ENCODE measurements around the gene CCR7.

Gene CCR7

GRCh38 chr17:40556198-40556661 is 9.0 kb downstream of the CCR7 start:
- Histone ChIP-seq H3K36me3 (replicated peaks; ENCODE audit: insufficient read depth, low read length) (no peaks in the 10 kb centered on the region), H3K27ac (ENCODE audit: low read length) (no peak overlapping the region), H4K20me1 (ENCODE audit: insufficient read depth, low read length) (no peaks in the 10 kb centered on the region), H3K4me2 (ENCODE audit: low read depth, low read length) (no peak overlapping the region), H3K9ac (ENCODE audit: low read length) (no peak overlapping the region), H3K9me3 (replicated peaks; ENCODE audit: insufficient read depth, low read length) (no peaks in the 10 kb centered on the region), H3K4me3 (ENCODE audit: low read length) (no peak overlapping the region), H3K9me2 (replicated peaks; ENCODE audit: insufficient read depth, low read length) (no peaks in the 10 kb centered on the region), H3K79me2 (ENCODE audit: low read length) (no peaks in the 10 kb centered on the region), H2AFZ (ENCODE audit: low read length) (no peak overlapping the region), H3K4me1 (ENCODE audit: low read length) (peaks cover 19% of the 10 kb centered on the region), H3K27me3 (replicated peaks; ENCODE audit: insufficient read depth, low read length) (peaks cover 36% of the 10 kb centered on the region), H3F3A (ENCODE audit: insufficient read depth, low read length) (peaks cover 10% of the 10 kb centered on the region)
- no peak for DNase-seq
- TF ChIP-seq EZH2 (optimal IDR thresholded peaks at IDR 0.05; ENCODE audit: low read depth, low read length) (no peak), CTCF (IDR thresholded peaks at IDR 0.05; ENCODE audit: low read length) (no peak), EZH2phosphoT487 (IDR thresholded peaks at IDR 0.05; ENCODE audit: low read length) (no peak)

GRCh38 chr17:40555296-40556190 is 9.7 kb downstream of the CCR7 start:
- no peak overlapping the region for H3K4me3 ChIP-seq (ENCODE audit: low read length)
- no peak overlapping the region for H3K4me2 ChIP-seq (ENCODE audit: low read depth, low read length)
- no peaks in the 10 kb centered on the region for H3K79me2 ChIP-seq (ENCODE audit: low read length)
- H2AFZ ChIP-seq (ENCODE audit: low read length): no peak overlapping the region
- no peak overlapping the region for H3K27ac ChIP-seq (ENCODE audit: low read length)
- H3K9me2 ChIP-seq (replicated peaks; ENCODE audit: insufficient read depth, low read length): no peaks in the 10 kb centered on the region
- H3K9ac ChIP-seq (ENCODE audit: low read length): no peak overlapping the region
- peaks cover 36% of the 10 kb centered on the region for H3K27me3 ChIP-seq (replicated peaks; ENCODE audit: insufficient read depth, low read length)
- no peaks in the 10 kb centered on the region for H3K36me3 ChIP-seq (replicated peaks; ENCODE audit: insufficient read depth, low read length)
- peaks cover 14% of the 10 kb centered on the region for H3K4me1 ChIP-seq (ENCODE audit: low read length)
- H4K20me1 ChIP-seq (ENCODE audit: insufficient read depth, low read length): no peaks in the 10 kb centered on the region
- no peaks in the 10 kb centered on the region for H3K9me3 ChIP-seq (replicated peaks; ENCODE audit: insufficient read depth, low read length)
- peaks cover 3% of the 10 kb centered on the region for H3F3A ChIP-seq (ENCODE audit: insufficient read depth, low read length)
- no peak for TF ChIP-seq EZH2phosphoT487 (IDR thresholded peaks at IDR 0.05; ENCODE audit: low read length)
- TF ChIP-seq EZH2 (optimal IDR thresholded peaks at IDR 0.05; ENCODE audit: low read depth, low read length): no peak
- TF ChIP-seq CTCF (IDR thresholded peaks at IDR 0.05; ENCODE audit: low read length): no peak
- no peak for DNase-seq

DNA sequence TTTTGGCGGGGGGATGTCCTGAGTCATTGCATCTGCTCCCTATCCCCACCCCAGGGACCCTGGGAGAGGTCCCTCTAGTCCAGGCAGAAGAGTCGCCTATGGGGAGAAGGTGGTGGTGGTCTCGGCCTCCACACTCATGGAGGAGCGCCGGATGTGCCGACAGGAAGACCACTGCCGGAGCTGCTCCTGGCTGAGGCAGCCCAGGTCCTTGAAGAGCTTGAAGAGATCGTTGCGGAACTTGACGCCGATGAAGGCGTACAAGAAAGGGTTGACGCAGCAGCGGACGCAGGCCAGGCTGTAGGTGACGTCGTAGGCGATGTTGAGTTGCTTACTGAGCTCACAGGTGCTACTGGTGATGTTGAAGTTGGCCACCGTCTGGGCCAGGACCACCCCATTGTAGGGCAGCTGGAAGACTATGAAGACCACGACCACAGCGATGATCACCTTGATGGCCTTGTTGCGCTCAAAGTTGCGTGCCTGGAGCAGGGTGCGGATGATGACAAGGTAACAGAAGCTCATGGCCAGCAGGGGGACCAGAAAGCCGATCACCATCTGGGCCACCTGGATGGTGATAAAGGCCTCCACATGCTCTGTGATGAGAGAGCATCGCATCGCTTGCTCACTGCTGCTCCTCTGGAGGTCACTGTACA is 10.5 kb downstream of the CCR7 start:
- TF ChIP-seq CTCF (IDR thresholded peaks at IDR 0.05; ENCODE audit: low read length) (no peak), EZH2 (optimal IDR thresholded peaks at IDR 0.05; ENCODE audit: low read depth, low read length) (no peak), EZH2phosphoT487 (IDR thresholded peaks at IDR 0.05; ENCODE audit: low read length) (no peak)
- H3K4me3 ChIP-seq (ENCODE audit: low read length): no peak overlapping the region
- no peak overlapping the region for H3K4me2 ChIP-seq (ENCODE audit: low read depth, low read length)
- no peak overlapping the region for H3K9ac ChIP-seq (ENCODE audit: low read length)
- H3K9me2 ChIP-seq (replicated peaks; ENCODE audit: insufficient read depth, low read length): no peaks in the 10 kb centered on the region
- no peaks in the 10 kb centered on the region for H3F3A ChIP-seq (ENCODE audit: insufficient read depth, low read length)
- no peaks in the 10 kb centered on the region for H3K36me3 ChIP-seq (replicated peaks; ENCODE audit: insufficient read depth, low read length)
- H3K27me3 ChIP-seq (replicated peaks; ENCODE audit: insufficient read depth, low read length): peaks cover 36% of the 10 kb centered on the region
- no peaks in the 10 kb centered on the region for H3K79me2 ChIP-seq (ENCODE audit: low read length)
- H3K4me1 ChIP-seq (ENCODE audit: low read length): peaks cover 9% of the 10 kb centered on the region; the same call in 1 of the 2 replicates
- DNase-seq: no peak
- H2AFZ ChIP-seq (ENCODE audit: low read length): no peak overlapping the region
- no peaks in the 10 kb centered on the region for H4K20me1 ChIP-seq (ENCODE audit: insufficient read depth, low read length)
- H3K27ac ChIP-seq (ENCODE audit: low read length): no peak overlapping the region
- H3K9me3 ChIP-seq (replicated peaks; ENCODE audit: insufficient read depth, low read length): no peaks in the 10 kb centered on the region
